ENCODE results near the gene SLFN14.
"Not testable (repeated sequence)": the region's sequence is repeated elsewhere in the genome, so short reads cannot be mapped to it uniquely, and the experiment has no call there.

The SLFN14 gene

GRCh38 chr17:35566968-35567367 is 6.3 kb upstream of the SLFN14 start:
- H3K4me3 ChIP-seq (ENCODE audit: low read depth, low read length), result no peak overlapping the region
- DNase-seq (ENCODE audit: low read depth), result no peak
- TF ChIP-seq CTCF (IDR thresholded peaks at IDR 0.05; ENCODE audit: insufficient read depth, low read depth, low read length, missing control alignments), result no peak

DNA sequence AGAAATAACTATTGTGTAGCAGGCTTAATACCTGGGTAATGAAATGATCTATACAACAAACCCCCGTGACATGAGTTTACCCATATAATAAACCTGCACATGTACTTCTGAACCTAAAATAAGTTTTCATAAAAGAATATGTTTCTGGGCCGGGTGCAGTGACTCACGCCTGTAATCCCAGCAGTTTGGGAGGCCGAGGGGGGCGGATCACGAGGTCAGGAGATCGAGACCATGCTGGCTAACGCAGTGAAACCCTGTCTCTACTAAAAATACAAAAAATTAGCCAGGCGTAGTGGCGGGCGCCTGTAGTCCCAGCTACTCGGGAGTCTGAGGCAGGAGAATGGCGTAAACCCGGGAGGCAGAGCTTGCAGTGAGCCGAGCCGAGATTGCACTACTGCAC is 2.6 kb upstream of the SLFN14 start:
- DNase-seq (ENCODE audit: low read depth), result not testable (repeated sequence)

GRCh38 chr17:35559495-35560210 is 966 bp downstream of the SLFN14 start:
- DNase-seq (ENCODE audit: low read depth), result no peak
- H3K4me3 ChIP-seq (ENCODE audit: low read depth, low read length), result no peak overlapping the region
- no peak for TF ChIP-seq CTCF (IDR thresholded peaks at IDR 0.05; ENCODE audit: insufficient read depth, low read depth, low read length, missing control alignments)

More for the DNA sequence above, 2.6 kb upstream of the SLFN14 start:
- not testable (repeated sequence) for H3K4me3 ChIP-seq (ENCODE audit: low read depth, low read length)

- no peak overlapping the region for H3K4me3 ChIP-seq (ENCODE audit: low read depth, low read length)
Observed at GRCh38 chr17:35557353-35557752, 3.3 kb downstream of the SLFN14 start.

GRCh38 chr17:35555691-35556090 is 4.9 kb downstream of the SLFN14 start:
- peak; percentile 25 for TF ChIP-seq CTCF (IDR thresholded peaks at IDR 0.05; ENCODE audit: insufficient read depth, low read depth, low read length, missing control alignments)
- DNase-seq (ENCODE audit: low read depth), result no peak
- H3K4me3 ChIP-seq (ENCODE audit: low read depth, low read length), result no peak overlapping the region

More at GRCh38 chr17:35557353-35557752, 3.3 kb downstream of the SLFN14 start:
- TF ChIP-seq CTCF (IDR thresholded peaks at IDR 0.05; ENCODE audit: insufficient read depth, low read depth, low read length, missing control alignments), result no peak
- no peak for DNase-seq (ENCODE audit: low read depth)

DNA sequence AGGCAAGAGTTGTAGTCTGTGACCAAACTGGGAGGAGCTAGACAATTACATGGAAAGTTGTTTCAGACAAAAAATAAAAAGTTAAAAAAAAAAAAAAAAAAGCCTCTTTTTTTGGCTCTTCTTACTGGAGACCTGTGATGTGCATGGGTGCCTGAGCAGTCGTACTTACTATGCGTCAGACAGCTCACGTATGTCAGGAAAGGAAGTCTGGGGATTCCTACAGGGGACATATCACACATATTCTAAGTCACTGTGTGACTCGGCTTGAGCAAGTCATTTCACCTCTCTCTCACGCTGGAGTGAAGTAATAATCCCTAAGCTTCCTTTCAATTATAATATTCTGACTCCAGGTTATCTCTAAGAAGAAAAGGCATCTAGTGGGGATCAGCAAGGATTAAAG is 6.0 kb downstream of the SLFN14 start:
- DNase-seq (ENCODE audit: low read depth), result peak; percentile 44
- no peak for TF ChIP-seq CTCF (IDR thresholded peaks at IDR 0.05; ENCODE audit: insufficient read depth, low read depth, low read length, missing control alignments)
- no peak overlapping the region for H3K4me3 ChIP-seq (ENCODE audit: low read depth, low read length)

DNA sequence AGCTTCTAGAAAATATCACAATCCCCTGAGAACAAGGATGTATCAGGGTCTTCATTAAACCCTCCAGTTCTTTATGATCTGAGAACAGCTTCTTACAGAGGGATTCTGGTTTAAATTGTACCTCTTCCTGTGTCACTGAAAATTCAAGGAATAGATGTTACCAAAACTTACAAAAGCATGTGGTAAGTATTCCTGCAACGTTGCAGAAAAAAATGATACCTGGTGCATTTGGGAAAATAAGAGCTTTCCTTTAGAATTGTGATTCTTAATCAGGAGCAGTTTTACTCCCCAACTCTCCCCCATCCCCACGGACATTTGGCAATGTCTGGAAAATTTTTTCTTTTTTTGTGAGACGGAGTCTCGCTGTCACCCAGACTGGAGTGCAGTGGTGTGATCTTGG is 7.3 kb downstream of the SLFN14 start:
- TF ChIP-seq CTCF (IDR thresholded peaks at IDR 0.05; ENCODE audit: insufficient read depth, low read depth, low read length, missing control alignments), result no peak
- DNase-seq (ENCODE audit: low read depth), result no peak
- no peak overlapping the region for H3K4me3 ChIP-seq (ENCODE audit: low read depth, low read length)

Data from GM12865 (cell line).